GM12878 (cell line): ENCODE results near the gene TXNDC16. TPM values are rescaled to one million over a fixed set of nuclear protein-coding genes. Genes with fewer than 3 reads are reported as not detected.

Experiments
- ATAC-seq: fragments of 200-7000 bp; cut with Tn5 transposase; 3 replicates; pipeline ENCODE4 v1.9.1; 2020; ENCODE audit warnings: mild to moderate bottlenecking, moderate library complexity
- BruUV-seq: library from RNA; stranded (reverse); fragments of 400-500 nt; replicated peaks from 2 replicates; lab custom pipeline; 2021; lab: Mats Ljungman, UMichigan
- CTCF ChIA-PET: fragments of 300-600 bp; sonication (Branson Sonifier 250); formaldehyde crosslinking; extraction: SDS; loops from one replicate; lab custom pipeline; 2021; ENCODE audit warnings: inconsistent platforms; lab: Yijun Ruan, JAX
- POLR2A ChIA-PET: fragments of 350-600 bp; formaldehyde crosslinking; extraction: SDS; loops from one replicate; lab custom pipeline; 2021; ENCODE audit warnings: inconsistent platforms; lab: Charles Lee
- RAD21 ChIA-PET: fragments of 300-600 bp; sonication (Branson Sonifier 250); formaldehyde crosslinking; loops from one replicate; lab custom pipeline; 2023; ENCODE audit warnings: antibody characterized with exemption; ENCODE audit not compliant: unreplicated experiment; lab: Charles Lee
- SMC1A ChIA-PET: fragments of 300-600 bp; sonication (Branson Sonifier 250); formaldehyde crosslinking; loops from one replicate; lab custom pipeline; 2023; ENCODE audit not compliant: unreplicated experiment, uncharacterized antibody; lab: Charles Lee
- DNase-seq: peaks from one replicate; pipeline ENCODE4 v3.0.0-alpha.2; 2011; ENCODE audit warnings: low read depth, low spot score
- FAIRE-seq: peaks from 3 replicates; lab custom pipeline; 2011; peaks lifted over from hg19 to GRCh38; lab: Jason Lieb, UNC
- H2AFZ ChIP-seq: 2 replicates; pipeline ENCODE4 v1.6.0; 2011; ENCODE audit warnings: low read depth, low read length, control low read depth; ENCODE audit not compliant: control insufficient read depth
- H3K27ac ChIP-seq: 2 replicates; pipeline ENCODE4 v1.5.1; 2011; ENCODE audit warnings: control low read depth; ENCODE audit not compliant: control insufficient read depth, insufficient read depth
- H3K27me3 ChIP-seq, 2 experiments: replicated peaks in 1 of 2; 2 replicates each; pipeline versions ENCODE4 v1.6.0 to v1.6.1; 2011; ENCODE audit warnings: low read length in 1 of 2; ENCODE audit not compliant: control insufficient read depth in 2 of 2, insufficient read depth in 2 of 2
- H3K36me3 ChIP-seq, 2 experiments: 2 replicates each; pipeline ENCODE4 v1.5.1; 2011; ENCODE audit warnings: low read length in 1 of 2; ENCODE audit not compliant: control insufficient read depth in 2 of 2, insufficient read depth in 2 of 2
- H3K4me1 ChIP-seq: 2 replicates; pipeline ENCODE4 v1.6.1; 2011; ENCODE audit warnings: mild to moderate bottlenecking, low read length, moderate library complexity, mixed read lengths; ENCODE audit not compliant: control insufficient read depth, insufficient read depth
- H3K4me2 ChIP-seq: 2 replicates; pipeline ENCODE4 v1.6.0; 2011; ENCODE audit warnings: control low read depth; ENCODE audit not compliant: control insufficient read depth, insufficient read depth
- H3K4me3 ChIP-seq: fragments of 200-600 bp; sonication (generic); 2 replicates; pipeline ENCODE4 v1.5.1; 2016
- H3K79me2 ChIP-seq: 2 replicates; pipeline ENCODE4 v1.6.0; 2011; ENCODE audit warnings: low read length; ENCODE audit not compliant: control insufficient read depth, insufficient read depth
- H3K9ac ChIP-seq: 2 replicates; pipeline ENCODE4 v1.8.0; 2011; ENCODE audit warnings: low read length, control low read depth, mixed read lengths; ENCODE audit not compliant: control insufficient read depth, insufficient read depth
- H3K9me3 ChIP-seq: replicated peaks from 3 replicates; pipeline ENCODE4 v1.5.1; 2011; ENCODE audit warnings: mild to moderate bottlenecking, low read length; ENCODE audit not compliant: control insufficient read depth, insufficient read depth
- H4K20me1 ChIP-seq: 2 replicates; pipeline ENCODE4 v1.6.0; 2011; ENCODE audit not compliant: control insufficient read depth, insufficient read depth
- ATF7 ChIP-seq: fragments of 450-650 bp; IDR thresholded peaks from 2 replicates; pipeline ENCODE4 v1.6.1; 2016; ENCODE audit warnings: low read depth, mild to moderate bottlenecking
- CEBPB ChIP-seq, 2 experiments: fragments of 150-350 bp in 1 of 2; IDR thresholded peaks; 2 replicates each; pipeline ENCODE4 v1.6.1; 2012 to 2014; ENCODE audit warnings: low read depth in 2 of 2, low read length in 2 of 2, borderline replicate concordance in 1 of 2, inconsistent platforms in 1 of 2
- NR2C2 ChIP-seq: IDR thresholded peaks from 2 replicates; pipeline ENCODE4 v1.6.1; 2011; ENCODE audit warnings: borderline replicate concordance, low read depth; ENCODE audit not compliant: control insufficient read depth, insufficient read length
- RAD21 ChIP-seq: IDR thresholded peaks from 2 replicates; pipeline ENCODE4 v1.6.1; 2011; ENCODE audit warnings: mild to moderate bottlenecking, low read depth, low read length, moderate library complexity; ENCODE audit not compliant: insufficient read depth
- RB1 ChIP-seq: fragments of 450-650 bp; formaldehyde crosslinking; IDR thresholded peaks from 2 replicates; pipeline ENCODE4 v1.6.1; 2017; ENCODE audit warnings: mild to moderate bottlenecking, borderline replicate concordance
- SMAD5 ChIP-seq: IDR thresholded peaks from 2 replicates; pipeline ENCODE4 v1.6.1; 2016; ENCODE audit warnings: antibody characterized with exemption, low read depth
- SPI1 ChIP-seq: IDR thresholded peaks from 2 replicates; pipeline ENCODE4 v1.6.1; 2011; ENCODE audit warnings: low read depth, mild to moderate bottlenecking, low read length, moderate library complexity, borderline replicate concordance; ENCODE audit not compliant: insufficient read depth
- SRF ChIP-seq, 2 experiments: IDR thresholded peaks; 2 replicates each; pipeline ENCODE4 v1.6.1; 2011; ENCODE audit warnings: low read depth in 2 of 2, low read length in 2 of 2, mild to moderate bottlenecking in 1 of 2, moderate library complexity in 1 of 2
- SUPT20H ChIP-seq: IDR thresholded peaks from 2 replicates; pipeline ENCODE4 v1.6.1; 2011; ENCODE audit warnings: low read depth, mild to moderate bottlenecking, low read length, moderate library complexity, borderline replicate concordance; ENCODE audit not compliant: control insufficient read depth
- YBX1 ChIP-seq: fragments of 450-650 bp; IDR thresholded peaks from 2 replicates; pipeline ENCODE4 v1.6.1; 2016; ENCODE audit warnings: antibody characterized with exemption
- ZNF217 ChIP-seq: fragments of 450-650 bp; IDR thresholded peaks from 2 replicates; pipeline ENCODE4 v1.6.1; 2017; ENCODE audit warnings: antibody characterized with exemption, mild to moderate bottlenecking
- WGBS: methylation state at CpG from one replicate; pipeline ENCODE4 v1.1.6; 2016; ENCODE audit warnings: low lambda C conversion rate; ENCODE audit not compliant: insufficient replicate concordance, insufficient coverage; ENCODE audit errors: missing lambda C conversion rate; 5-methylcytosine and 5-hydroxymethylcytosine counted together
- in situ Hi-C: fragments of 300-500 bp; cut with MboI; formaldehyde crosslinking; loops from 9 replicates; pipeline ENCODE4 v1.14.3; 2018; ENCODE audit warnings: mixed read lengths
- intact Hi-C: fragments of 100-400 bp; cut with micrococcal nuclease; formaldehyde crosslinking; loops from one replicate; pipeline ENCODE4 v1.14.2; 2022; ENCODE audit not compliant: unreplicated experiment
- polyA plus RNA-seq, 11 experiments: library from polyadenylated mRNA; depleted of rRNA in 4 of 11; unstranded in 6 of 11; stranded (reverse) in 5 of 11; fragments of >200 nt; fragmentation: Nextera tagmentation in 4 of 11; fragmentation: Illumina TruSeq in 1 of 11; extraction: Ambion mirVana in 4 of 11; extraction: Trizol in 1 of 11; gene quantifications; 1 replicate in 1 of 11; 2 replicates in 10 of 11; pipeline versions ENCODE4 v1.2.1 to v1.2.3, GENCODE V29; 2011 to 2016; ENCODE audit warnings: inconsistent platforms in 2 of 11, missing spikeins in 2 of 11, low read depth in 1 of 11
- total RNA-seq, 4 experiments: library from RNA; depleted of rRNA in 3 of 4; stranded (reverse); fragments of >200 nt in 3 of 4; fragmentation: Illumina TruSeq in 1 of 4; extraction: Trizol in 1 of 4; gene quantifications; 2 replicates each; pipeline versions ENCODE4 v1.2.1 to v1.2.3, GENCODE V29; 2013 to 2021
- TF ChIP-seq, protein P1 (sequence below): IDR thresholded peaks from 2 replicates; pipeline ENCODE4 v1.6.1; 2012; ENCODE audit warnings: low read depth, low read length, improper control_type of control experiment

Gene TXNDC16
- total and polyA plus RNA-seq, 10 of the 15 experiments (the other 5 are each of a cell fraction or from before 2014, with no cell fraction given): 1.2 to 7.9 (median 5.5) TPM

DNA sequence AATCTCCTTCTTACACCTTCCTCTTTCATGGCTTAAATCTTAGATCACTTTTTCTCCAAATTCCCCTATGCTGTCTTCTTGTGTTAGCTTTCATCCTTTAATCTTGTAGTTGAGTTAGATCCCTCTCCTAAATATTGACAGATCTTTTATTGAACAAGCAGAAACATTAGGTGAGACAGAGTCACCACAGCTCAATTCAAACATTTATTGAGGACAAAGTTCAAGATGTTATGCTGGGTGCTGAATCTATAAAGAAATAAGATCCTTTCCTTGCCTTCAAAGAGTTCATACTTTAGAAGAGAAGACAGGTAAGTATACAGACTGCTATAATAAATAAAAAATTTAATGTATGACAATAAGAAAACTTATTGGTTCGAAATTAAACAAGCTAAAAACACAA, 109.7 kb downstream of the TXNDC16 start:
- WGBS: 95% methylated on average over 1 of the region's 1 CpG
- H3K79me2 ChIP-seq: no peaks in the 10 kb centered on the region
- no TSS peak for BruUV-seq
- CTCF ChIA-PET: interaction anchor here (0.6 to 1.4 kb wide), 3 partner anchors 9 to 1521 kb away, joined by 3 to 4 read pairs (median 3); no protein-coding TSS in a partner anchor
- peak; percentile 7 for FAIRE-seq
- ATAC-seq: no peak
- POLR2A ChIA-PET: no interaction called here
- SMC1A ChIA-PET: interaction anchor here (1.0 to 1.4 kb wide), 5 partner anchors 9 to 149 kb away, joined by 3 to 5 read pairs (median 4); no protein-coding TSS in a partner anchor
- no peaks in the 10 kb centered on the region for H3K36me3 ChIP-seq
- no peak overlapping the region for H3K4me3 ChIP-seq
- H2AFZ ChIP-seq: no peak overlapping the region
- no peaks in the 10 kb centered on the region for H4K20me1 ChIP-seq
- in situ Hi-C loops: no loop called here
- no peak overlapping the region for H3K9ac ChIP-seq
- no peaks in the 10 kb centered on the region for H3K9me3 ChIP-seq
- no peak overlapping the region for H3K4me2 ChIP-seq
- intact Hi-C loops: no loop called here
- no peaks in the 10 kb centered on the region for H3K27me3 ChIP-seq
- H3K27ac ChIP-seq: no peak overlapping the region
- no peaks in the 10 kb centered on the region for H3K4me1 ChIP-seq
- RAD21 ChIA-PET: no interaction called here
- DNase-seq: no peak
- TF ChIP-seq SPI1 (no peak), SMAD5 (no peak), SRF (IDR thresholded peaks at IDR 0.05; ENCODE audit: low read depth in 2 of 2, low read length in 2 of 2) (no peak), NR2C2 (no peak)

DNA sequence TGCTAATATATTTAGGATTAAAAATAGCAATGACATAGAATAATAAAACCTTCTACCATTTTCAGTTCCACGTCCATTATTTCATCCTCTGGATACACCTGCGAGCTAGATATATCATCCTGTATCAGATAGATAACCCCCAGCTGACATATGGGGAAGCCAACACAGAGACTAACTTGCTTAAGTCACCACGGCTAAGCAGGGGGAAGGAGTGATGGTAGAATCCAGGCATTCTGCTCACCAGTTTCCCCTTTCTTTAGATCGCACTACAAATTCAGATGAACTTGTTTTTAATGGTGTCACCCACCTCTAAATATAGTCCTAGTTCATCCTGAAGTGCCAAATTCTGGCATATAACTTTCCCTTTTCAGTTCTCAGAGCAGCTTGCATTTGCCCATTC, 110.1 kb downstream of the TXNDC16 start:
- POLR2A ChIA-PET: no interaction called here
- Histone ChIP-seq H2AFZ (no peak overlapping the region), H3K36me3 (no peaks in the 10 kb centered on the region), H3K4me2 (no peak overlapping the region), H3K27me3 (no peaks in the 10 kb centered on the region), H3K27ac (no peak overlapping the region), H4K20me1 (no peaks in the 10 kb centered on the region), H3K4me3 (no peak overlapping the region), H3K79me2 (no peaks in the 10 kb centered on the region), H3K9me3 (no peaks in the 10 kb centered on the region), H3K4me1 (no peaks in the 10 kb centered on the region), H3K9ac (no peak overlapping the region)
- CTCF ChIA-PET: interaction anchor here (0.6 to 1.4 kb wide), 3 partner anchors 9 to 1521 kb away, joined by 3 to 4 read pairs (median 3); no protein-coding TSS in a partner anchor
- RAD21 ChIA-PET: no interaction called here
- SMC1A ChIA-PET: interaction anchor here (1.0 to 1.2 kb wide), 2 partner anchors 130 to 149 kb away, joined by 3 read pairs; no protein-coding TSS in a partner anchor
- 93% methylated on average over 4 of the region's 4 CpGs for WGBS
- intact Hi-C loops (no loop called here), in situ Hi-C loops (no loop called here)
- BruUV-seq: no TSS peak
- ATAC-seq (no peak), DNase-seq (no peak), FAIRE-seq (no peak)
- TF ChIP-seq, protein P1, sequence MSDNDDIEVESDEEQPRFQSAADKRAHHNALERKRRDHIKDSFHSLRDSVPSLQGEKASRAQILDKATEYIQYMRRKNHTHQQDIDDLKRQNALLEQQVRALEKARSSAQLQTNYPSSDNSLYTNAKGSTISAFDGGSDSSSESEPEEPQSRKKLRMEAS: no peak
- no peak for TF ChIP-seq SUPT20H
- no peak for TF ChIP-seq RAD21
- TF ChIP-seq RB1: no peak
- no peak for TF ChIP-seq SPI1
- no peak for TF ChIP-seq YBX1
- no peak for TF ChIP-seq ATF7
- no peak for TF ChIP-seq CEBPB (IDR thresholded peaks at IDR 0.05; ENCODE audit: borderline replicate concordance in 1 of 2, low read depth in 2 of 2, low read length in 2 of 2)
- TF ChIP-seq ZNF217: no peak
